Activated T-helper 1 cell treated with anti-CD3 and anti-CD28 coated beads, Interleukin-12 subunit alpha, Interleukin-12 subunit beta, Interleukin-2, Interleukin-4 antibody, amounts not matched to agents 30 ng/mL and 10 ng/mL and 1 ng/mL, durations not matched to agents 14 hours and 24 hours and 36 hours (primary cell): ENCODE results near the gene ANKRD2. TPM values are rescaled to one million over a fixed set of nuclear protein-coding genes. Genes with fewer than 3 reads are reported as not detected.

Source experiments
- DNase-seq: peaks from one replicate; pipeline ENCODE4 v3.0.0; 2021; ENCODE audit warnings: low spot score
- H3K27ac Mint-ChIP-seq: one replicate; pipeline ENCODE4 v1.8.0; 2021; ENCODE audit warnings: mild to moderate bottlenecking, mixed read lengths
- H3K27me3 Mint-ChIP-seq: one replicate; pipeline ENCODE4 v1.8.0; 2022; ENCODE audit warnings: mild to moderate bottlenecking, moderate library complexity, mixed read lengths; ENCODE audit not compliant: insufficient read depth
- H3K36me3 Mint-ChIP-seq: one replicate; pipeline ENCODE4 v1.8.0; 2021; ENCODE audit warnings: low read depth, mixed read lengths
- H3K4me1 Mint-ChIP-seq: one replicate; pipeline ENCODE4 v1.8.0; 2021; ENCODE audit warnings: low read depth, mixed read lengths
- H3K4me3 Mint-ChIP-seq: one replicate; pipeline ENCODE4 v1.8.0; 2021; ENCODE audit warnings: mild to moderate bottlenecking, moderate library complexity, mixed read lengths
- H3K9me3 Mint-ChIP-seq: one replicate; pipeline ENCODE4 v1.8.0; 2021; ENCODE audit warnings: mixed read lengths
- intact Hi-C: fragments of 100-400 bp; cut with micrococcal nuclease; formaldehyde crosslinking; loops from one replicate; pipeline ENCODE4 v1.15.1; 2024
- total RNA-seq: library from RNA; stranded (reverse); gene quantifications from 2 replicates; pipeline ENCODE4 v1.2.3, GENCODE V29; 2022

ANKRD2 gene
- total RNA-seq, 1 donor from 2014 or later: not detected

DNA sequence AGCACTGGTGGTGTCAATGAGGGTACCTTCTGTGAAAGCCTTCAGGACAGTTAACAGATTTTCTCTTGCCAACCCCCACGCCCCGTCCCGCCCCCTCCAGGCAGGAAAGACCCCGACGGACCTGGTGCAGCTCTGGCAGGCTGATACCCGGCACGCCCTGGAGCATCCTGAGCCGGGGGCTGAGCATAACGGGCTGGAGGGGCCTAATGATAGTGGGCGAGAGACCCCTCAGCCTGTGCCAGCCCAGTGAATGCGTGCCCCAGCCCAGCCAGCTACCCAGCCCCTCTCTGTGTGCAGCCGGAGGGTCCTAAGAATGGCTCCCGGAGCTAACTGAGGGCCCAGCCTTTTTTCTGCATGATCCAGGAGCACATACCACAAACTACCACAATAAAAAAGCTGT lies 10.9 kb downstream of the ANKRD2 start:
- H3K4me3 Mint-ChIP-seq: no peak overlapping the region
- no peaks in the 10 kb centered on the region for H3K27me3 Mint-ChIP-seq
- H3K27ac Mint-ChIP-seq: no peak overlapping the region
- no peaks in the 10 kb centered on the region for H3K4me1 Mint-ChIP-seq
- no peaks in the 10 kb centered on the region for H3K36me3 Mint-ChIP-seq
- intact Hi-C loops: no loop called here
- H3K9me3 Mint-ChIP-seq: no peaks in the 10 kb centered on the region
- DNase-seq: no peak

GRCh38 chr10:97584060-97584797 lies 11.7 kb downstream of the ANKRD2 start, which contains the start of gene HOGA1:
Gene HOGA1 (plus strand): TSS chr10:97584389. CDS start chr10:97584704, 315 bp downstream.
- DNase-seq: no peak
- H3K4me3 Mint-ChIP-seq: no peak within 1 kb of the TSS
- H3K27ac Mint-ChIP-seq: no peak within 1 kb of the TSS
- H3K4me1 Mint-ChIP-seq: no peaks in the 10 kb centered on the region
- H3K27me3 Mint-ChIP-seq: no peaks in the 10 kb centered on the region
- no peaks in the 10 kb centered on the region for H3K9me3 Mint-ChIP-seq
- intact Hi-C loops: no loop called here
- H3K36me3 Mint-ChIP-seq: no peaks in the 10 kb centered on the region

- Mint-ChIP-seq H3K27ac (no peak overlapping the region), H3K27me3 (no peaks in the 10 kb centered on the region)
Measured at GRCh38 chr10:97584798-97585438, 12.3 kb downstream of the ANKRD2 start.

DNA sequence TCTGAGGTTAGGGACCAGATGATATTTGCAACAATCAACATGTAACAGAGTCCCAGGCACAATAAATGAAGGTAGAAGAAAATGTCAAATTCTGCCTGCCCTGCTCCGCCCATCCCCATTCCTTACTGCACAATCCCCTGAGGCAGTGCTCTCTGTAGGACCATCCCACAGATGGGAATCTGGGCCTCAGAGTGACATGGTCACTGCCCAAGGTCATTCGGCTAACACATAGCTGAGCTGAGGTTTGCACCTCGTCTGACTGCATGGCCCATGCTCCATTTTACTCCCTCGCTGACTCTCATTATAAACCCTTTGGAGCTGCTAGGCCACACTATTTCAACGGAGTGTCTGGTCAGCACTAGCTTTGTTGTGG lies 12.8 kb downstream of the ANKRD2 start:
- Mint-ChIP-seq H3K9me3 (no peaks in the 10 kb centered on the region), H3K27ac (no peak overlapping the region), H3K4me3 (no peak overlapping the region), H3K36me3 (no peaks in the 10 kb centered on the region), H3K4me1 (no peaks in the 10 kb centered on the region), H3K27me3 (no peaks in the 10 kb centered on the region)
- no peak for DNase-seq
- intact Hi-C loops: no loop called here

More at GRCh38 chr10:97584798-97585438, 12.3 kb downstream of the ANKRD2 start:
- H3K9me3 Mint-ChIP-seq: no peaks in the 10 kb centered on the region
- no peak overlapping the region for H3K4me3 Mint-ChIP-seq
- intact Hi-C loops: no loop called here
- H3K4me1 Mint-ChIP-seq: no peaks in the 10 kb centered on the region
- no peak for DNase-seq
- no peaks in the 10 kb centered on the region for H3K36me3 Mint-ChIP-seq

DNA sequence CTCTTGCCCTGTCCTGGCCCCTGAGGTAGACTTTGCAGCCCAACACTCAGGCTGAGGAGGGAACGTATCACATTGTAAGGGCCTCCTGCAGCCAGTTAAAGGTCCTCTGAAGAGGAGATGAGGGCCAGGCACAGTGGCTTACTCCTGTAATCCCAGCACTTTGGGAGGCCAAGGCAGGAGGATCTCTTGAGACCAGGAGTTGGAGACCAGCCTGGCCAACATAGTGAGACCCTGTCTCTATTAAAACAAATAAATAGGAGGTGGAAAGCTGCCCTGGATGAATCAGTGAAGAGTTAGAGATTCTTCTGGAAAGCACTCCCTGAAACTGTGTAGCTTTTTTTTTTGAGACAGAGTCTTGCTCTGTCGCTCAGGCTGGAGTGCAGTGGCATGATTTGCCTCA lies 14.6 kb downstream of the ANKRD2 start:
- H3K27ac Mint-ChIP-seq: no peak overlapping the region
- no peak overlapping the region for H3K4me3 Mint-ChIP-seq
- H3K9me3 Mint-ChIP-seq: no peaks in the 10 kb centered on the region
- H3K36me3 Mint-ChIP-seq: no peaks in the 10 kb centered on the region
- intact Hi-C loops: no loop called here
- no peaks in the 10 kb centered on the region for H3K27me3 Mint-ChIP-seq
- no peaks in the 10 kb centered on the region for H3K4me1 Mint-ChIP-seq
- no peak for DNase-seq

GRCh38 chr10:97589479-97589878 lies 16.9 kb downstream of the ANKRD2 start, which contains the start of gene C10orf62:
Gene C10orf62 (plus strand): TSS chr10:97589721. CDS start chr10:97589898, 177 bp downstream.
- Mint-ChIP-seq H3K4me1 (no peaks in the 10 kb centered on the region), H3K9me3 (no peaks in the 10 kb centered on the region), H3K27ac (no peak within 1 kb of the TSS), H3K36me3 (no peaks in the 10 kb centered on the region), H3K4me3 (no peak within 1 kb of the TSS), H3K27me3 (no peaks in the 10 kb centered on the region)
- intact Hi-C loops: no loop called here
- DNase-seq: no peak

DNA sequence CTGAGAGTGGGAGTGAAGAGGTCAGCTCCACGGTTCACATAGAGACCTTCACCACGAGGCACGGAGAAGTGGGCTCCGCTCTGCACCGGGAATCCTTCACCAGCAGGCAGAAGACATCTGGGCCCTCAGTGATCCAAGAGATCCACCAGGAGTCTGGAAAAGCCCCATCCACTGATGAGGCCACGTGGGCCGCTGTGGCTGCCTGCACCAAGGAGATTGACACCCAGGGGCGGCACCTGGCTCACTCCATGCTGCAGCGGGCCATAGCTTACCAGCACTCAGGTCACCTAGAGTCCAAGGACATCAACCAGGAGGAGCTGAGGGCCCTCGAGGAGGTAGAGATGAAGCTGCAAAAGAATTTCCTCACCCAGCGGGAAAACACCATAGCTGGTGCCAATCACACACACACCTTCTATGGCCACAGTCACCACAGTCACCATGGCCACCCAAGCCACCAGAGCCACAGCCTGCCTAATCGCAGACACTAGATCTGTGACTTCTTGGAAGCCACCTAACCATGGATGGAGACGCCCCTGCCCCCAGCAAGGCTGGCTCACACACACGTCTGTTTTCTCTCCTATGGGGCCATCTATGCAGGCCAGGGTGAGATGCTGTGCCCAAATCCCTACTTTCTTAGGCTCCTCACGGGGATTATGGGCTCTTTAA lies 17.6 kb downstream of the ANKRD2 start:
- Mint-ChIP-seq H3K9me3 (no peaks in the 10 kb centered on the region), H3K27ac (no peak overlapping the region)

DNA sequence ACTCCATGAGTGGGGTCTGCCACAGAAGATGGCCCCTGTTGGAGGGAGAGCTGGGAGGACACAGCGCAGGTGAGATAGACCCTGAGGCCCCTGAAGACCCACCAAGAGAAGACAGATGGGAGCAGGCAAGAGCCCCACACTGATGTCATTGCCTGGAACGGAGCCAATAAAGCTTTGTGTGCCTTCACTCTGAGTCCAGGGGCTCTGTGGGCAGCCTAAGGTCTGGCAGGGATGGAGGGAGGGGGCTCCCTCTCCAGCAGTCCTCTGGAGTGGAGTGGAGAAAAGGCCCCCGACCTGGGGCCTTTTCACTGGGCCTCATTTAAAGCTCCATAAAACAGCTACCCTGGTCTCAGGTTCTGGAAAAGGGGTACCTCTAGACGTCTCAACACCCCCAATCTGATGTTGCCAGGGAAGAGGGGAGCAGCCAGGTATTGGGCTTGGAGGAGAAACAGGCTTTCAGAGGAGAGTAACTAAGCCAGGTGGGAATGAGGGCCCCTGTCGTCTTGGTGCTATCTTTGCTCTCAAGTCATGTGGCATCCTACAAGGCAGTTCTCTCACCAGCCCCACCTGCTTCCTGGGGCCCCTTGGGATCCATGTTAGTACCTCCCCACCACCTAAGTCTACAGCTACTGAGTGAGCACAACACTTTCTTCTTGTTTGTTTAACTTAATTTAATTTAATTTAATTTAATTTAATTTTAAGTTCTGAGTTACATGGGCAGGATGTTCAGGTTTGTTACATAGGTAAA lies 18.3 kb downstream of the ANKRD2 start:
- Mint-ChIP-seq H3K27me3 (peaks cover 2% of the 10 kb centered on the region), H3K27ac (no peak overlapping the region), H3K4me1 (no peaks in the 10 kb centered on the region), H3K4me3 (no peak overlapping the region), H3K9me3 (no peaks in the 10 kb centered on the region), H3K36me3 (no peaks in the 10 kb centered on the region)
- DNase-seq: no peak
- intact Hi-C loops: no loop called here

More for the DNA sequence above, 17.6 kb downstream of the ANKRD2 start:
- H3K4me1 Mint-ChIP-seq: no peaks in the 10 kb centered on the region
- H3K27me3 Mint-ChIP-seq: peaks cover 2% of the 10 kb centered on the region
- intact Hi-C loops: no loop called here
- H3K36me3 Mint-ChIP-seq: no peaks in the 10 kb centered on the region
- H3K4me3 Mint-ChIP-seq: no peak overlapping the region
- DNase-seq: peak; percentile 17

DNA sequence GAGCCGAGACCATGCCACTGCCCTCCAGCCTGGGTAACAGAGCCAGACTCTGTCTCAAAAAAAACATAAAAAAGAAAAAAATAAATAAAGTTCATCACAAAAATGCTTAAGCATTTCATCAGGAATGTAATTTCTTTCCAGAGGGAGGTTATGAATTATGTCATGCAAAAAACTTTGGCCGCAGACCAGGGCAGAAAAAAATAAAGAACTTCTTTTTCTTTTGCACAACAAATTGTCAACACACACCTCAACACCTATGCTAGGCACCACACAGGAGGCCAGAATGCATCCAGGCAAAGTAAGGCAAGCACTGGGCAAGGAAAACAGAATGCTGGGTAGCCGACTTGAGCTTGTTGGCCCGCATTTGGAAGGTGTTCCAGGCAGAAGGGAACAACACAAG lies 20.8 kb downstream of the ANKRD2 start:
- no peak overlapping the region for H3K27ac Mint-ChIP-seq
- no peak for DNase-seq
- no peaks in the 10 kb centered on the region for H3K36me3 Mint-ChIP-seq
- no peaks in the 10 kb centered on the region for H3K9me3 Mint-ChIP-seq
- no peaks in the 10 kb centered on the region for H3K4me1 Mint-ChIP-seq
- no peak overlapping the region for H3K4me3 Mint-ChIP-seq
- H3K27me3 Mint-ChIP-seq: peaks cover 4% of the 10 kb centered on the region
- intact Hi-C loops: no loop called here

DNA sequence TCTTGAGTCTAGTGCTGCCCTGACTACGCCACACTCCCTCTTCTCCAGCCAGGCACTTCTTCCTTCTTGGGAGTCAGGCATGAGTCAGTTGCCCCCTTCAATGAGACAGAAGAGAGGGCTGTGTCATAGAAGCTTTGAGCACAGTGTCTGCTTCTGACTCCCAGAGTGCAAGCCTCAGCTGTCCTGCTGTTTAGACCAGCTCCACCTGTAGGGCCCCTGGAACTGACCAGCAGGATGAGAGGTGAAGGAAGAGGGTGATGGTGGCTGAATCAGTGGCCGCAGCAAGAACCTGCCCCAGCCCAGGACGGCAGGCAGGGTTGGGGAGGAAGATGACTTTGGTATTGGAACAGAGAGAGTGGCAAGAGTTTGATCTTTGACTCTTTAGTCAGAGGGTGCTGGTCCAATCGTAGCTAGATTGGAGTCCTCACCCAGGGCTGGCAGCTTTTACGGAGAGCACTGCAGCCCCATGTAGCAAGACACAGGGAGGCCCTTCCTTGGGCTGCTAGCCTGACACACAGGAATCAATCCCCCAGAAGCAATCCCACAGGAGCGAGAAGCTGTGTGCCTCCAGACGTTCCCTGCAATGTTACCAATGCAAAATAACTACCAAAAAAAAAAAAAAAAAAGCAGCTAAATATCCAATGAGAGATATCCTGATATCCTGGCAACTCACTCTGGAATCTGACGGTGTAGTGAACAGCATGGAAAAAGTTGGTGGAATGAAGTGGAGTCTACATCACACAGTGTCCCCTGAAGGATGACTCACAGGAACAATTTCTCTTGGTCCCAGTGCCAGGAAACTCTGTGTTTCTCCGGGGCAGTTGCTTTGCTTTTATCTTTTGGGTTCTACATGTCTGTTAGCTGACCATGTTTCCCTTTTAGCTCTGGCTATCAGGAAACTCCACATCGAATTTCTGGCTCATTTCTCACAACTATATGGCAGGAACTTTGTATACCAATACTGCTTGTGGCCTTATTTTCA lies 23.8 kb downstream of the ANKRD2 start:
- peaks cover 4% of the 10 kb centered on the region for H3K27me3 Mint-ChIP-seq
- no peak overlapping the region for H3K4me3 Mint-ChIP-seq
- H3K27ac Mint-ChIP-seq: no peak overlapping the region
- DNase-seq: no peak
- H3K9me3 Mint-ChIP-seq: no peaks in the 10 kb centered on the region
- H3K36me3 Mint-ChIP-seq: no peaks in the 10 kb centered on the region
- no peaks in the 10 kb centered on the region for H3K4me1 Mint-ChIP-seq
- intact Hi-C loops: no loop called here

- DNase-seq: no peak
- Mint-ChIP-seq H3K4me1 (no peaks in the 10 kb centered on the region), H3K36me3 (no peaks in the 10 kb centered on the region), H3K4me3 (no peak overlapping the region), H3K9me3 (no peaks in the 10 kb centered on the region), H3K27ac (no peak overlapping the region), H3K27me3 (peaks cover 4% of the 10 kb centered on the region)
- intact Hi-C loops: no loop called here
Measured at GRCh38 chr10:97597778-97598177, 25.2 kb downstream of the ANKRD2 start.
